Measurements from ENCODE around the gene KRT3. TPM values are rescaled to one million over a fixed set of nuclear protein-coding genes. Genes with fewer than 3 reads are reported as not detected.

The KRT3 gene
- total and polyA plus RNA-seq, 9 of the 15 experiments (the other 6 are each of a cell fraction or from before 2014, with no cell fraction given) = not detected

GRCh38 chr12:52752516-52752915 is 43.4 kb downstream of the KRT3 start:
- Histone ChIP-seq H3K4me1 (replicated peaks in 1 of 2; ENCODE audit: control insufficient read depth in 2 of 2, insufficient read depth in 2 of 2, low read length in 2 of 2) (no peaks in the 10 kb centered on the region), H3K9me3 (replicated peaks; ENCODE audit: control insufficient read depth, insufficient read depth, low read depth, low read length) (no peaks in the 10 kb centered on the region), H2AFZ (ENCODE audit: low read depth, low read length) (no peak overlapping the region), H3K9ac (ENCODE audit: insufficient read depth in 1 of 2, low read depth in 2 of 2, low read length in 2 of 2) (no peak overlapping the region), H3K27me3 (ENCODE audit: control insufficient read depth in 2 of 2, insufficient read depth in 2 of 2, low read length in 2 of 2) (peaks cover 2 to 8% of the 10 kb centered on the region in 2 experiments; a peak in 1 of 5 replicates), H3K36me3 (ENCODE audit: control insufficient read depth, insufficient read depth, low read length) (no peaks in the 10 kb centered on the region), H3K79me2 (ENCODE audit: control insufficient read depth, insufficient read depth, low read length) (no peaks in the 10 kb centered on the region), H3K9me1 (ENCODE audit: control insufficient read depth, insufficient read depth, low read length) (no peaks in the 10 kb centered on the region), H3K4me2 (ENCODE audit: insufficient read depth, low read length) (no peak overlapping the region), H4K20me1 (replicated peaks; ENCODE audit: control insufficient read depth, insufficient read depth, low read length) (no peaks in the 10 kb centered on the region), H3K4me3 (no peak overlapping the region), H3K27ac (ENCODE audit: extremely low read depth, low read depth, low read length) (no peak overlapping the region)
- FAIRE-seq = no peak
- no peak for TF ChIP-seq PTBP1 (IDR thresholded peaks at IDR 0.05; ENCODE audit: low read depth, low read length)
- no peak for TF ChIP-seq NKRF (IDR thresholded peaks at IDR 0.05; ENCODE audit: borderline replicate concordance)
- TF ChIP-seq CCNT2 (IDR thresholded peaks at IDR 0.05; ENCODE audit: borderline replicate concordance, extremely low read depth, insufficient read length, low read depth, low read length) = no peak
- no peak for TF ChIP-seq SRSF7 (optimal IDR thresholded peaks at IDR 0.05; ENCODE audit: low read depth, low read length)
- no peak for TF ChIP-seq ZNF384 (IDR thresholded peaks at IDR 0.05; ENCODE audit: low read depth, low read length)
- TF ChIP-seq BCOR (IDR thresholded peaks at IDR 0.05) = no peak
- ATAC-seq = no peak
- no peak for DNase-seq (ENCODE audit: extremely low read depth in 1 of 4, low spot score in 3 of 4)
- WGBS (ENCODE audit: insufficient coverage, low coverage, missing lambda C conversion rate) = 4% methylated on average over 2 of the region's 2 CpGs
- in situ Hi-C loops (cut with MboI) = no loop called here
- no TSS peak for BruUV-seq (replicated peaks)
- intact Hi-C loops (cut with micrococcal nuclease) = no loop called here
- ChIA-PET CTCF (ENCODE audit: low intra/inter-chr PET ratio) (no interaction called here), POLR2A (interaction anchor here (0.6 kb wide), 1 partner anchor 127 kb away, joined by 4 read pairs; no protein-coding TSS in a partner anchor)
